CD4-positive, alpha-beta T cell treated with Interleukin-6 at 100 ng/mL for 8 hours (primary cell): Measurements from ENCODE around the gene HMGA1.

Source experiments
- DNase-seq: peaks from one replicate; pipeline ENCODE4 v3.0.0-alpha.2; 2020; ENCODE audit warnings: mixed read lengths, low spot score

Gene HMGA1

GRCh38 chr6:34292954-34293353 lies 56.3 kb downstream of the HMGA1 start:
- DNase-seq: no peak

DNA sequence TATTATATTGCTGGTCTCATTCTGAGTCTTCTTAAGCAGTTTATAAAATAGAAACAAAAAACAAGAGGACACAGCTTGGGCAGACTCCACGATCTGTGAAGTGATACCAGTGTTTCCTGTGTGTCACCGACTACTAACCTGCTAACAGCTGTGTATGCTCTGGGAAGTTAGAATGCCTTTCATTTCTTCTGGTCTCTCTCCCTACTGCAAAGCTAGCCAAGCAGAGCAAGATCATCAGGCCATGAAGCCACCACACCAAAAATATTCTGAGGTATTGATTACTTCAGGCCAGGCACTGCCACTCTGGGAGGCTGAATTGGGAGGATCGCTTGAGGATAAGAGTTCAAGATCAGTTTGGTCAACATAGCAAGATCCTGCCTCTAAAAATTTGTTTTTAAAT lies 59.0 kb downstream of the HMGA1 start:
- no peak for DNase-seq
